Neural progenitor cell (in vitro differentiated cells): ENCODE measurements around the gene TBC1D7. TPM values are rescaled to one million over a fixed set of nuclear protein-coding genes. Genes with fewer than 3 reads are reported as not detected.

Source experiments
- DNase-seq: peaks from one replicate; pipeline ENCODE4 v3.0.0-alpha.2; 2016; ENCODE audit warnings: low spot score
- H2AFZ ChIP-seq: fragments of 200-600 bp; sonication (generic); replicated peaks from 2 replicates; pipeline ENCODE4 v1.6.1; 2016; ENCODE audit warnings: antibody characterized with exemption
- H3F3A ChIP-seq: fragments of 200-600 bp; sonication (generic); 2 replicates; pipeline ENCODE4 v1.6.1; 2016; ENCODE audit warnings: antibody characterized with exemption, low read depth
- H3K27ac ChIP-seq: fragments of 200-600 bp; sonication (generic); 2 replicates; pipeline ENCODE4 v1.5.1; 2016; ENCODE audit warnings: mild to moderate bottlenecking
- H3K27me3 ChIP-seq: fragments of 200-600 bp; sonication (generic); 2 replicates; pipeline ENCODE4 v1.6.1; 2016; ENCODE audit warnings: mild to moderate bottlenecking, moderate library complexity
- H3K36me3 ChIP-seq: fragments of 200-600 bp; sonication (generic); 2 replicates; pipeline ENCODE4 v1.5.1; 2016
- H3K4me1 ChIP-seq: fragments of 200-600 bp; sonication (generic); 2 replicates; pipeline ENCODE4 v1.6.1; 2016; ENCODE audit warnings: mixed run types
- H3K4me2 ChIP-seq: fragments of 200-600 bp; sonication (generic); 2 replicates; pipeline ENCODE4 v1.6.1; 2016
- H3K4me3 ChIP-seq: fragments of 200-600 bp; sonication (generic); 2 replicates; pipeline ENCODE4 v1.5.1; 2016
- H3K79me2 ChIP-seq: fragments of 200-600 bp; sonication (generic); 2 replicates; pipeline ENCODE4 v1.6.1; 2016; ENCODE audit warnings: low read depth
- H3K9ac ChIP-seq: fragments of 200-600 bp; sonication (generic); 2 replicates; pipeline ENCODE4 v1.6.1; 2016
- H3K9me3 ChIP-seq: fragments of 200-600 bp; sonication (generic); 2 replicates; pipeline ENCODE4 v1.5.1; 2016; ENCODE audit warnings: low read depth
- H4K20me1 ChIP-seq: fragments of 200-600 bp; sonication (generic); 2 replicates; pipeline ENCODE4 v1.6.1; 2016; ENCODE audit warnings: low read depth
- H3K27ac Mint-ChIP-seq: 3 replicates; pipeline ENCODE4 v1.8.0; 2021; ENCODE audit warnings: mixed read lengths
- H3K27me3 Mint-ChIP-seq: 2 replicates; pipeline ENCODE4 v1.8.0; 2022; ENCODE audit warnings: low read depth, mild to moderate bottlenecking, inconsistent platforms, moderate library complexity, mixed read lengths; ENCODE audit not compliant: insufficient read depth
- H3K36me3 Mint-ChIP-seq: 3 replicates; pipeline ENCODE4 v1.8.0; 2021; ENCODE audit warnings: mixed read lengths
- H3K4me1 Mint-ChIP-seq: 3 replicates; pipeline ENCODE4 v1.8.0; 2021; ENCODE audit warnings: mixed read lengths
- H3K4me3 Mint-ChIP-seq: 3 replicates; pipeline ENCODE4 v1.8.0; 2021; ENCODE audit warnings: mild to moderate bottlenecking, moderate library complexity, mixed read lengths
- H3K9me3 Mint-ChIP-seq: 3 replicates; pipeline ENCODE4 v1.8.0; 2020; ENCODE audit warnings: mixed read lengths
- CTCF ChIP-seq: fragments of 200-600 bp; sonication (generic); IDR thresholded peaks from 2 replicates; pipeline ENCODE4 v1.5.1; 2017; ENCODE audit warnings: antibody characterized with exemption, mild to moderate bottlenecking
- EZH2 ChIP-seq: fragments of 200-600 bp; sonication (generic); IDR thresholded peaks from 2 replicates; pipeline ENCODE4 v1.6.1; 2017; ENCODE audit warnings: antibody characterized with exemption, mild to moderate bottlenecking, moderate library complexity
- EZH2phosphoT487 ChIP-seq: fragments of 200-600 bp; sonication (generic); IDR thresholded peaks from 2 replicates; pipeline ENCODE4 v1.6.1; 2017; ENCODE audit warnings: antibody characterized with exemption
- total RNA-seq: library from RNA; depleted of rRNA; stranded (reverse); fragments of >200 nt; gene quantifications from 2 replicates; pipeline ENCODE4 v1.2.3, GENCODE V29; 2015; ENCODE audit warnings: low replicate concordance

TBC1D7 gene
- total RNA-seq, 1 donor from 2014 or later = 54.9 TPM

GRCh38 chr6:13299918-13300317 is 28.4 kb downstream of the TBC1D7 start:
- H3K27ac ChIP-seq = no peak overlapping the region
- Mint-ChIP-seq H3K36me3 (peaks cover 33% of the 10 kb centered on the region), H3K4me3 (no peak overlapping the region), H3K27ac (no peak overlapping the region), H3K27me3 (peaks cover 3% of the 10 kb centered on the region), H3K4me1 (peaks cover 5% of the 10 kb centered on the region), H3K9me3 (no peaks in the 10 kb centered on the region)
- DNase-seq = no peak
- TF ChIP-seq EZH2phosphoT487 = no peak
- TF ChIP-seq CTCF = no peak
- TF ChIP-seq EZH2 = no peak
- no peaks in the 10 kb centered on the region for H3K27me3 ChIP-seq
- H3K79me2 ChIP-seq = no peaks in the 10 kb centered on the region
- no peak overlapping the region for H2AFZ ChIP-seq
- no peaks in the 10 kb centered on the region for H3K9me3 ChIP-seq
- H3K4me1 ChIP-seq = no peaks in the 10 kb centered on the region
- no peak overlapping the region for H3K4me3 ChIP-seq
- H3K4me2 ChIP-seq = no peak overlapping the region
- no peak overlapping the region for H3K9ac ChIP-seq
- no peaks in the 10 kb centered on the region for H3F3A ChIP-seq
- no peaks in the 10 kb centered on the region for H4K20me1 ChIP-seq
- no peaks in the 10 kb centered on the region for H3K36me3 ChIP-seq

- H3K4me1 Mint-ChIP-seq = peaks cover 5% of the 10 kb centered on the region
- H3K27me3 ChIP-seq = no peaks in the 10 kb centered on the region
- H3K4me1 ChIP-seq = no peaks in the 10 kb centered on the region
- no peaks in the 10 kb centered on the region for H3F3A ChIP-seq
- H3K4me3 ChIP-seq = no peak overlapping the region
- no peak overlapping the region for H3K4me3 Mint-ChIP-seq
- peaks cover 38% of the 10 kb centered on the region for H3K36me3 Mint-ChIP-seq
- H3K36me3 ChIP-seq = no peaks in the 10 kb centered on the region
- no peaks in the 10 kb centered on the region for H3K79me2 ChIP-seq
- H2AFZ ChIP-seq = no peak overlapping the region
- H3K27me3 Mint-ChIP-seq = peaks cover 3% of the 10 kb centered on the region
- no peak overlapping the region for H3K4me2 ChIP-seq
- H3K27ac Mint-ChIP-seq = no peak overlapping the region
- no peak overlapping the region for H3K27ac ChIP-seq
- no peak overlapping the region for H3K9ac ChIP-seq
- H3K9me3 ChIP-seq = no peaks in the 10 kb centered on the region
- DNase-seq = no peak
- no peaks in the 10 kb centered on the region for H4K20me1 ChIP-seq
- no peak for TF ChIP-seq CTCF
- TF ChIP-seq EZH2 = no peak
- TF ChIP-seq EZH2phosphoT487 = no peak
- H3K9me3 Mint-ChIP-seq = no peaks in the 10 kb centered on the region
Measured at GRCh38 chr6:13299403-13299821, 28.9 kb downstream of the TBC1D7 start.

DNA sequence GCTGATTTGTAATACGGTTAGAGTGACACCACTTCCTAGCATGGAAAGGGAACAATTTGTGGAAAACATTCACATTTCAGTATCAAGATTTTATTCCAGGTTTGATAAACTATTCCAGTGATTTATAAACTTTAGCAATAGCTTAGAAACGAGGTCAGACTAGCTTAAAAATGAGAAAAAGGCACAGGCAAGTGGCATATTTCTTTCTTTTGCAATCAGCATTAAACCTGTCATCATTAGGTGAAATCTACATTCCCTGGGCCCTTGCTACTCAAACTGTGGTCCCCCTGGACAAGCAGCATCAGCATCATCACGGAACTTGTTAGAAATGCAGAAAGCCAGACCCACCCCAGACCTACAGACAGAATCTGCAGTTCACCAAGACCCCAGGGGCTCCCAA is 29.9 kb downstream of the TBC1D7 start:
- Mint-ChIP-seq H3K27ac (no peak overlapping the region), H3K4me3 (no peak overlapping the region), H3K36me3 (peaks cover 41% of the 10 kb centered on the region), H3K9me3 (no peaks in the 10 kb centered on the region), H3K27me3 (peaks cover 7% of the 10 kb centered on the region), H3K4me1 (peaks cover 5% of the 10 kb centered on the region)
- no peak for DNase-seq
- Histone ChIP-seq H3K79me2 (no peaks in the 10 kb centered on the region), H3K27ac (no peak overlapping the region), H3K4me1 (no peaks in the 10 kb centered on the region), H3K27me3 (no peaks in the 10 kb centered on the region), H3K9me3 (no peaks in the 10 kb centered on the region), H4K20me1 (no peaks in the 10 kb centered on the region), H3K4me3 (no peak overlapping the region), H2AFZ (no peak overlapping the region), H3F3A (no peaks in the 10 kb centered on the region), H3K36me3 (no peaks in the 10 kb centered on the region), H3K4me2 (no peak overlapping the region), H3K9ac (no peak overlapping the region)
- no peak for TF ChIP-seq EZH2phosphoT487
- no peak for TF ChIP-seq CTCF
- TF ChIP-seq EZH2 = no peak
